ENCODE results near the gene CACNA2D3.
"Not testable (repeated sequence)": the region's sequence is repeated elsewhere in the genome, so short reads cannot be mapped to it uniquely, and the experiment has no call there.

CACNA2D3 gene

GRCh38 chr3:54437271-54437670 lies 314.9 kb downstream of the CACNA2D3 start:
- DNase-seq: no peak
- Histone ChIP-seq H3K27ac (no peak overlapping the region), H3K9me3 (no peaks in the 10 kb centered on the region), H3K36me3 (no peaks in the 10 kb centered on the region), H3K4me3 (no peak overlapping the region), H3K27me3 (no peaks in the 10 kb centered on the region), H3K4me1 (no peaks in the 10 kb centered on the region)
- no peak for TF ChIP-seq CTCF (IDR thresholded peaks at IDR 0.05)
- intact Hi-C loops (cut with DNase I; ENCODE audit: low total_unique reads): no loop called here

- intact Hi-C loops (cut with DNase I; ENCODE audit: low total_unique reads): no loop called here
- Histone ChIP-seq H3K9me3 (no peaks in the 10 kb centered on the region), H3K27me3 (no peaks in the 10 kb centered on the region), H3K4me1 (peaks cover 0 to 12% (median 0%) of the 10 kb centered on the region in 4 donors), H3K4me3 (no peak overlapping the region), H3K36me3 (no peaks in the 10 kb centered on the region), H3K27ac (no peak overlapping the region)
- no peak for DNase-seq
- TF ChIP-seq CTCF (IDR thresholded peaks at IDR 0.05): no peak
These were observed 321.3 kb downstream of the CACNA2D3 start for GRCh38 chr3:54443561-54444161.

- H3K4me1 ChIP-seq: peaks cover 0 to 12% (median 0%) of the 10 kb centered on the region in 4 donors
- no peaks in the 10 kb centered on the region for H3K36me3 ChIP-seq
- no peak for TF ChIP-seq CTCF (IDR thresholded peaks at IDR 0.05)
- H3K27ac ChIP-seq: no peak overlapping the region
- no peak overlapping the region for H3K4me3 ChIP-seq
- no peaks in the 10 kb centered on the region for H3K27me3 ChIP-seq
- DNase-seq: no peak
- intact Hi-C loops (cut with DNase I; ENCODE audit: low total_unique reads): no loop called here
- no peaks in the 10 kb centered on the region for H3K9me3 ChIP-seq
These were observed 323.3 kb downstream of the CACNA2D3 start for GRCh38 chr3:54445630-54446029.

GRCh38 chr3:54447427-54447826 lies 325.1 kb downstream of the CACNA2D3 start:
- H3K36me3 ChIP-seq: no peaks in the 10 kb centered on the region
- no peak for TF ChIP-seq CTCF (IDR thresholded peaks at IDR 0.05)

GRCh38 chr3:54454806-54455205 lies 332.5 kb downstream of the CACNA2D3 start:
- Histone ChIP-seq H3K9me3 (peaks cover 0 to 10% (median 7%) of the 10 kb centered on the region in 3 donors), H3K4me3 (no peak overlapping the region), H3K27me3 (no peaks in the 10 kb centered on the region), H3K27ac (no peak overlapping the region), H3K4me1 (no peaks in the 10 kb centered on the region), H3K36me3 (no peaks in the 10 kb centered on the region)
- DNase-seq: no peak
- intact Hi-C loops (cut with DNase I; ENCODE audit: low total_unique reads): no loop called here
- TF ChIP-seq CTCF (IDR thresholded peaks at IDR 0.05): no peak

More at GRCh38 chr3:54447427-54447826, 325.1 kb downstream of the CACNA2D3 start:
- intact Hi-C loops (cut with DNase I; ENCODE audit: low total_unique reads): no loop called here
- H3K9me3 ChIP-seq: no peaks in the 10 kb centered on the region
- H3K4me3 ChIP-seq: no peak overlapping the region
- H3K4me1 ChIP-seq: peaks cover 0 to 12% (median 0%) of the 10 kb centered on the region in 4 donors
- no peak overlapping the region for H3K27ac ChIP-seq
- H3K27me3 ChIP-seq: no peaks in the 10 kb centered on the region
- no peak for DNase-seq

- H3K9me3 ChIP-seq: peaks cover 0 to 10% (median 7%) of the 10 kb centered on the region in 3 donors
- no peak overlapping the region for H3K27ac ChIP-seq
- no peak for DNase-seq
- H3K36me3 ChIP-seq: no peaks in the 10 kb centered on the region
- H3K27me3 ChIP-seq: no peaks in the 10 kb centered on the region
- no peak for TF ChIP-seq CTCF (IDR thresholded peaks at IDR 0.05)
- intact Hi-C loops (cut with DNase I; ENCODE audit: low total_unique reads): no loop called here
- H3K4me3 ChIP-seq: no peak overlapping the region
- no peaks in the 10 kb centered on the region for H3K4me1 ChIP-seq
These were observed 336.0 kb downstream of the CACNA2D3 start for GRCh38 chr3:54458357-54458756.

- intact Hi-C loops (cut with DNase I; ENCODE audit: low total_unique reads); H3K4me1 ChIP-seq; H3K27me3 ChIP-seq; H3K9me3 ChIP-seq; H3K4me3 ChIP-seq; DNase-seq; H3K36me3 ChIP-seq; H3K27ac ChIP-seq: not testable (repeated sequence)
These were observed 342.2 kb downstream of the CACNA2D3 start for GRCh38 chr3:54464554-54464953.
